ENCODE data around the gene ELAC1. TPM values are rescaled to one million over a fixed set of nuclear protein-coding genes. Genes with fewer than 3 reads are reported as not detected.
A peak's percentile ranks its signal among the peaks of the same experiment; 100 is the strongest.

The ELAC1 gene
- total RNA-seq, result 1 to 10 TPM; 4.7 to 5.6 TPM

- Mint-ChIP-seq H3K4me1 (peaks cover 30% of the 10 kb centered on the region), H3K4me3 (peak within 1 kb of the TSS; percentile 76), H3K36me3 (ENCODE audit: low read depth) (peaks cover 15% of the 10 kb centered on the region), H3K9me3 (ENCODE audit: low read depth) (peaks cover 10% of the 10 kb centered on the region), H3K27me3 (no peaks in the 10 kb centered on the region), H3K27ac (peak within 1 kb of the TSS; percentile 94)
- DNase-seq (peak; percentile 76), ATAC-seq (peak; percentile 91)
- POLR2A ChIA-PET, result interaction anchor here (1.0 to 1.3 kb wide), 2 partner anchors 62 to 89 kb away, joined by 3 to 4 read pairs; partner anchors contain the start of genes ME2 and SMAD4
- intact Hi-C loops (cut with DNase I, micrococcal nuclease), result loop anchor here (1.0 to 10.0 kb wide), 9 partner anchors 62 to 683 kb away; partner anchors contain the start of genes SMAD4 (in 2 of the 2), CXXC1 (in 1 of the 2), MBD1 (in 1 of the 2) and ME2 (in 1 of the 2)
- CTCF ChIA-PET, result interaction anchor here (0.6 to 1.3 kb wide), 5 partner anchors 37 to 572 kb away, joined by 3 to 4 read pairs (median 3); partner anchors contain the start of gene MRO
Measured at GRCh38 chr18:50967714-50968661, at the start of gene ELAC1. ELAC1 (plus strand) TSS chr18:50968040; CDS start chr18:50974405, 6,365 bp downstream.

- H3K4me3 Mint-ChIP-seq, result no peak overlapping the region
- no peak for ATAC-seq
- H3K4me1 Mint-ChIP-seq, result peaks cover 12% of the 10 kb centered on the region
- H3K9me3 Mint-ChIP-seq (ENCODE audit: low read depth), result no peaks in the 10 kb centered on the region
- H3K27ac Mint-ChIP-seq, result no peak overlapping the region
- H3K27me3 Mint-ChIP-seq, result no peaks in the 10 kb centered on the region
- ChIA-PET POLR2A (no interaction called here), CTCF (interaction anchor here (0.6 to 1.4 kb wide), 3 partner anchors 30 to 98 kb away, joined by 3 to 4 read pairs (median 3); no protein-coding TSS in a partner anchor)
- peaks cover 58% of the 10 kb centered on the region for H3K36me3 Mint-ChIP-seq (ENCODE audit: low read depth)
- intact Hi-C loops (cut with DNase I, micrococcal nuclease), result no loop called here
- no peak for DNase-seq
Measured at GRCh38 chr18:50918153-50918552, 49.7 kb upstream of the ELAC1 start.

- ChIA-PET POLR2A (no interaction called here), CTCF (no interaction called here)
- DNase-seq (no peak), ATAC-seq (no peak)
- Mint-ChIP-seq H3K9me3 (ENCODE audit: low read depth) (peaks cover 5% of the 10 kb centered on the region), H3K27me3 (no peaks in the 10 kb centered on the region), H3K4me3 (no peak overlapping the region), H3K36me3 (ENCODE audit: low read depth) (peaks cover 56% of the 10 kb centered on the region), H3K4me1 (no peaks in the 10 kb centered on the region), H3K27ac (no peak overlapping the region)
- intact Hi-C loops (cut with DNase I, micrococcal nuclease), result no loop called here
Measured at GRCh38 chr18:50924372-50924771, 43.5 kb upstream of the ELAC1 start.

GRCh38 chr18:50926521-50926920 is 41.3 kb upstream of the ELAC1 start:
- peaks cover 49% of the 10 kb centered on the region for H3K36me3 Mint-ChIP-seq (ENCODE audit: low read depth)
- no peak for DNase-seq
- no peaks in the 10 kb centered on the region for H3K4me1 Mint-ChIP-seq
- H3K4me3 Mint-ChIP-seq, result no peak overlapping the region
- ChIA-PET CTCF (no interaction called here), POLR2A (no interaction called here)
- H3K9me3 Mint-ChIP-seq (ENCODE audit: low read depth), result peaks cover 5% of the 10 kb centered on the region
- intact Hi-C loops (cut with DNase I, micrococcal nuclease), result no loop called here
- H3K27me3 Mint-ChIP-seq, result no peaks in the 10 kb centered on the region
- H3K27ac Mint-ChIP-seq, result no peak overlapping the region
- ATAC-seq, result no peak

GRCh38 chr18:50928551-50928950 is 39.3 kb upstream of the ELAC1 start:
- Mint-ChIP-seq H3K4me1 (no peaks in the 10 kb centered on the region), H3K9me3 (ENCODE audit: low read depth) (peaks cover 5% of the 10 kb centered on the region), H3K36me3 (ENCODE audit: low read depth) (peaks cover 46% of the 10 kb centered on the region), H3K27ac (no peak overlapping the region), H3K4me3 (no peak overlapping the region), H3K27me3 (no peaks in the 10 kb centered on the region)
- CTCF ChIA-PET, result no interaction called here
- intact Hi-C loops (cut with DNase I, micrococcal nuclease), result no loop called here
- DNase-seq (no peak), ATAC-seq (no peak)
- POLR2A ChIA-PET, result no interaction called here

GRCh38 chr18:50933684-50934083 is 34.2 kb upstream of the ELAC1 start:
- POLR2A ChIA-PET, result no interaction called here
- DNase-seq, result no peak
- H3K27ac Mint-ChIP-seq, result no peak overlapping the region
- H3K27me3 Mint-ChIP-seq, result no peaks in the 10 kb centered on the region
- intact Hi-C loops (cut with DNase I, micrococcal nuclease), result no loop called here
- H3K36me3 Mint-ChIP-seq (ENCODE audit: low read depth), result peaks cover 29% of the 10 kb centered on the region
- no peak for ATAC-seq
- no peak overlapping the region for H3K4me3 Mint-ChIP-seq
- H3K9me3 Mint-ChIP-seq (ENCODE audit: low read depth), result no peaks in the 10 kb centered on the region
- CTCF ChIA-PET, result no interaction called here
- no peaks in the 10 kb centered on the region for H3K4me1 Mint-ChIP-seq

GRCh38 chr18:50934545-50935211 is 33.2 kb upstream of the ELAC1 start:
- Mint-ChIP-seq H3K27me3 (no peaks in the 10 kb centered on the region), H3K4me3 (no peak overlapping the region), H3K27ac (no peak overlapping the region), H3K9me3 (ENCODE audit: low read depth) (no peaks in the 10 kb centered on the region), H3K4me1 (no peaks in the 10 kb centered on the region), H3K36me3 (ENCODE audit: low read depth) (peaks cover 35% of the 10 kb centered on the region)
- ATAC-seq (no peak), DNase-seq (no peak)
- POLR2A ChIA-PET, result no interaction called here
- CTCF ChIA-PET, result no interaction called here
- intact Hi-C loops (cut with DNase I, micrococcal nuclease), result no loop called here

GRCh38 chr18:50935493-50936191 is 32.2 kb upstream of the ELAC1 start:
- POLR2A ChIA-PET, result no interaction called here
- peaks cover 31% of the 10 kb centered on the region for H3K36me3 Mint-ChIP-seq (ENCODE audit: low read depth)
- intact Hi-C loops (cut with DNase I, micrococcal nuclease), result no loop called here
- no peaks in the 10 kb centered on the region for H3K27me3 Mint-ChIP-seq
- H3K4me3 Mint-ChIP-seq, result no peak overlapping the region
- no peaks in the 10 kb centered on the region for H3K4me1 Mint-ChIP-seq
- ATAC-seq, result no peak
- no peaks in the 10 kb centered on the region for H3K9me3 Mint-ChIP-seq (ENCODE audit: low read depth)
- no peak for DNase-seq
- no peak overlapping the region for H3K27ac Mint-ChIP-seq
- CTCF ChIA-PET, result interaction anchor here (0.6 kb wide), 1 partner anchor 291 kb away, joined by 4 read pairs; no protein-coding TSS in a partner anchor

- H3K36me3 Mint-ChIP-seq (ENCODE audit: low read depth), result peaks cover 32% of the 10 kb centered on the region
- CTCF ChIA-PET, result interaction anchor here (1.7 kb wide), 1 partner anchor 25 kb away, joined by 3 read pairs; no protein-coding TSS in a partner anchor
- POLR2A ChIA-PET, result no interaction called here
- no peaks in the 10 kb centered on the region for H3K4me1 Mint-ChIP-seq
- no peak for ATAC-seq
- H3K9me3 Mint-ChIP-seq (ENCODE audit: low read depth), result no peaks in the 10 kb centered on the region
- no peak overlapping the region for H3K4me3 Mint-ChIP-seq
- peak overlapping the region; percentile 35 for H3K27ac Mint-ChIP-seq
- intact Hi-C loops (cut with DNase I, micrococcal nuclease), result no loop called here
- no peaks in the 10 kb centered on the region for H3K27me3 Mint-ChIP-seq
- DNase-seq, result no peak
Measured at GRCh38 chr18:50937183-50937582, 30.7 kb upstream of the ELAC1 start.

GRCh38 chr18:50938912-50939311 is 28.9 kb upstream of the ELAC1 start:
- ChIA-PET CTCF (interaction anchor here (0.6 to 1.7 kb wide), 2 partner anchors 27 to 125 kb away, joined by 3 read pairs; no protein-coding TSS in a partner anchor), POLR2A (no interaction called here)
- Mint-ChIP-seq H3K27me3 (no peaks in the 10 kb centered on the region), H3K4me1 (no peaks in the 10 kb centered on the region), H3K36me3 (ENCODE audit: low read depth) (peaks cover 28% of the 10 kb centered on the region), H3K9me3 (ENCODE audit: low read depth) (no peaks in the 10 kb centered on the region), H3K4me3 (no peak overlapping the region), H3K27ac (no peak overlapping the region)
- intact Hi-C loops (cut with DNase I, micrococcal nuclease), result no loop called here
- DNase-seq (no peak), ATAC-seq (no peak)

GRCh38 chr18:50944245-50944932 is 23.5 kb upstream of the ELAC1 start:
- H3K27me3 Mint-ChIP-seq, result no peaks in the 10 kb centered on the region
- DNase-seq, result no peak
- no peak overlapping the region for H3K4me3 Mint-ChIP-seq
- H3K9me3 Mint-ChIP-seq (ENCODE audit: low read depth), result no peaks in the 10 kb centered on the region
- ChIA-PET CTCF (interaction anchor here (0.6 kb wide), 1 partner anchor 64 kb away, joined by 3 read pairs; no protein-coding TSS in a partner anchor), POLR2A (no interaction called here)
- peaks cover 27% of the 10 kb centered on the region for H3K36me3 Mint-ChIP-seq (ENCODE audit: low read depth)
- no peak for ATAC-seq
- intact Hi-C loops (cut with DNase I, micrococcal nuclease), result no loop called here
- no peak overlapping the region for H3K27ac Mint-ChIP-seq
- H3K4me1 Mint-ChIP-seq, result peaks cover 2% of the 10 kb centered on the region

All from activated CD4-positive, alpha-beta T cell treated with anti-CD3 and anti-CD28 coated beads for 36 hours (primary cell).